GM12891 (cell line): ENCODE data around the gene RCVRN.

Experiments used
- POLR2A ChIP-seq: IDR thresholded peaks from 2 replicates; pipeline ENCODE4 v1.6.1; 2011; ENCODE audit warnings: low read depth, low read length, control low read depth
- POLR2AphosphoS5 ChIP-seq: IDR thresholded peaks from 2 replicates; pipeline ENCODE4 v1.6.1; 2011; ENCODE audit warnings: low read depth, low read length, control low read depth
- TAF1 ChIP-seq: IDR thresholded peaks from 2 replicates; pipeline ENCODE4 v1.6.1; 2011; ENCODE audit warnings: low read depth, low read length, control low read depth

- TF ChIP-seq TAF1, result no peak
- no peak for TF ChIP-seq POLR2AphosphoS5
- TF ChIP-seq POLR2A, result no peak
Measured at GRCh38 chr17:9886141-9886930, 18.7 kb downstream of the RCVRN start.
